D721Med (cell line): ENCODE data around the gene LRRC53.
A peak's percentile ranks its signal among the peaks of the same experiment; 100 is the strongest.

Experiments used
- DNase-seq: peaks from one replicate; pipeline ENCODE4 v3.0.0; 2011; ENCODE audit warnings: low spot score; ENCODE audit not compliant: insufficient read length
- FAIRE-seq: peaks from 2 replicates; lab custom pipeline; 2011; peaks lifted over from hg19 to GRCh38; lab: Jason Lieb, UNC
- TF ChIP-seq, protein P1 (sequence below): IDR thresholded peaks from 2 replicates; pipeline ENCODE4 v1.5.1; 2012; ENCODE audit warnings: mild to moderate bottlenecking, control low read depth; ENCODE audit not compliant: insufficient read depth; ENCODE audit errors: missing control alignments

The LRRC53 gene

GRCh38 chr1:74427681-74428080 lies 84.7 kb downstream of the LRRC53 start:
- TF ChIP-seq, protein P1, sequence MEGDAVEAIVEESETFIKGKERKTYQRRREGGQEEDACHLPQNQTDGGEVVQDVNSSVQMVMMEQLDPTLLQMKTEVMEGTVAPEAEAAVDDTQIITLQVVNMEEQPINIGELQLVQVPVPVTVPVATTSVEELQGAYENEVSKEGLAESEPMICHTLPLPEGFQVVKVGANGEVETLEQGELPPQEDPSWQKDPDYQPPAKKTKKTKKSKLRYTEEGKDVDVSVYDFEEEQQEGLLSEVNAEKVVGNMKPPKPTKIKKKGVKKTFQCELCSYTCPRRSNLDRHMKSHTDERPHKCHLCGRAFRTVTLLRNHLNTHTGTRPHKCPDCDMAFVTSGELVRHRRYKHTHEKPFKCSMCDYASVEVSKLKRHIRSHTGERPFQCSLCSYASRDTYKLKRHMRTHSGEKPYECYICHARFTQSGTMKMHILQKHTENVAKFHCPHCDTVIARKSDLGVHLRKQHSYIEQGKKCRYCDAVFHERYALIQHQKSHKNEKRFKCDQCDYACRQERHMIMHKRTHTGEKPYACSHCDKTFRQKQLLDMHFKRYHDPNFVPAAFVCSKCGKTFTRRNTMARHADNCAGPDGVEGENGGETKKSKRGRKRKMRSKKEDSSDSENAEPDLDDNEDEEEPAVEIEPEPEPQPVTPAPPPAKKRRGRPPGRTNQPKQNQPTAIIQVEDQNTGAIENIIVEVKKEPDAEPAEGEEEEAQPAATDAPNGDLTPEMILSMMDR: no peak
- FAIRE-seq (peak; percentile 35), DNase-seq (no peak)

- no peak for DNase-seq
Observed at GRCh38 chr1:74426208-74426937, 86.0 kb downstream of the LRRC53 start.

DNA sequence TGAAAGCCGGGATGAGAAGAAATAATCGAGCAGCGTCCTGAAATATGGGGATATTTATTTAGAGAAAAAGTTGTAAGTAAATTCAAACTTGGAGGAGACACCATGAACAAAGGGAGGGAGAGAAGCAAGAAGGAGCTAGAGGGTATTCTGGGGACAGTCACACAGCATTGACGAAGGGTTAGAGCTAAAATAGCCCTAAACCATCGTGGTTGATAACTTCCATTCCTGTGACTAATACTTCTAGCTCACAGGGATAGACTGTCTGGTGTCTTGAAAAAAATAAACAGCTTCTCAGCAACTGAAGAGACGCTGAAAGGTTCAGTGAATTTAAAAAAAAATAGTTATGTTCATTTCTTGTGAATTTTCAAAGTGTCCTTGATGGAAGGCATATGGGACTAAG lies 86.7 kb downstream of the LRRC53 start:
- FAIRE-seq: no peak
- TF ChIP-seq, protein P1: no peak
- DNase-seq: no peak

More at GRCh38 chr1:74426208-74426937, 86.0 kb downstream of the LRRC53 start:
- TF ChIP-seq, protein P1: no peak
- FAIRE-seq: peak; percentile 35

- no peak for FAIRE-seq
Observed at GRCh38 chr1:74423471-74423870, 88.9 kb downstream of the LRRC53 start.

DNA sequence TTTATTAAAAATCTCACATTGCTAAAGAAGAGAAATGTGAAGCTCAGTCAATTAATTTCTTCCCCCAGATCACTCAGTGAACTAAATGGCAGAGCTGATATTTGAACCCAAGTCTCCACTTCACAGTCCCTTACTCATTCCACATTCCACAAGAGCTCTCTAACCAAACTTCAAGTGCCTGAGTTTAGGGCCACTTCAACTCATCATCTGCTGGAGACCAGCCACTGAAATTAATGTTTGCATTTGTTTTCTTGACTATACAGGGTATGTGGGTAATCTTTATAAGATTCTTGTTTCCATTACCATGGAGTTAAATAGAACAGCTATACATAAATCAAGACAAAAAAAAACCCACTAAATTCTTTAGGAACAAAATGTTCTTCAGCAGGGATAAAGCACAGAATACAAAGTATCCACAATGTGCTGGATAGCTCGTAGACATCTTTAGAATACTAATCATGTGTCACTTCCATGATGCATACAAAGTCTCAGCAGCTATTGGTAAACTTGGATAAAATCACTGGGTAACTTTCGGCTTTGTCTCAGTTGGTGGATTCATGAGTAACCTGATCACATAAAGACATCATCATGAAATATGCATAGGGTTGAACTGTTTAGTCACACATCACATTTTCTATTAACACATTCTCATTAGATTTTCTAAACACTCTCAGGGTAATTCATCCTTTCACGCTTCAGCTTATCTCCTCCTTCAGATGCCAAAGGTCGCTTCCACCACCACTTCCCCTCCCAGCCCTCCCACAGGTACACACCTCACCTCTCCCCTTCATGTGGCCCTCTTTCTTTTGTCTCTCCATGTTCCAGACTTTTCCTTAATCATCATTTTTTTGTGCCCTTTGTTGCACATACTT lies 89.8 kb downstream of the LRRC53 start:
- TF ChIP-seq, protein P1: no peak
- FAIRE-seq (peak; percentile 35), DNase-seq (no peak)

More at GRCh38 chr1:74423471-74423870, 88.9 kb downstream of the LRRC53 start:
- TF ChIP-seq, protein P1: no peak
- DNase-seq: no peak

DNA sequence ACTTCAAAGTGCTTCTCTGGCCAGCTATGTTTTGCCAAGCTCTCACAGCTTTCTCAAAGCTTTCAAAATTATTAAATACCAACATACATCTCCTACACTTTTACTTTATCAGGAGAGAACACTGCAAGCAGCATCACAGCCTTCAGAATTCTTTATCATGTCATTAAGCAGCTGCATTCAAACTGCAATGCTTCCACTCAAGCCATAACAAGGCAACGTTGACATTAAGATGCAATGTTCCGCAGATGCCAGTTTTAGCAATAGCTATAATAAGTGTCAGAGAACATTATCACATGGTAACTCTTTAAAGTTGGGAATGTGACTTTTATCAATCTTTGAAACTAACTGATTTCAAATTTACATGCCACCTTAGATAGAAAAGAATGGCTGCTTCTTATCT lies 91.9 kb downstream of the LRRC53 start:
- FAIRE-seq: no peak
- no peak for DNase-seq
- TF ChIP-seq, protein P1: no peak
